Breast epithelium (tissue), 3 donors: ENCODE results near the gene AGMAT.

Experiments
- CTCF ChIP-seq, 3 donors: fragments of 450-650 bp; IDR thresholded peaks; one replicate each; pipeline ENCODE4 v1.5.1; 2016 to 2017; ENCODE audit warnings: antibody characterized with exemption in 3 of 3, mild to moderate bottlenecking in 3 of 3, moderate library complexity in 3 of 3
- POLR2A ChIP-seq: fragments of 450-650 bp; IDR thresholded peaks from one replicate; pipeline ENCODE4 v1.6.1; 2016; ENCODE audit warnings: antibody characterized with exemption, mild to moderate bottlenecking, moderate library complexity
- POLR2AphosphoS5 ChIP-seq, 3 donors: sonication (generic); formaldehyde crosslinking; IDR thresholded peaks; one replicate each; pipeline ENCODE4 v1.6.1; 2017; ENCODE audit warnings: antibody characterized with exemption in 3 of 3

GRCh38 chr1:15570861-15571260, 14.0 kb downstream of the AGMAT start:
- no peak for TF ChIP-seq CTCF (IDR thresholded peaks at IDR 0.05)
- TF ChIP-seq POLR2AphosphoS5 (IDR thresholded peaks at IDR 0.05) = no peak
- TF ChIP-seq POLR2A = no peak
